Posterior vena cava (tissue), 2 donors: ENCODE results near the gene RNF17. TPM values are rescaled to one million over a fixed set of nuclear protein-coding genes. Genes with fewer than 3 reads are reported as not detected.
"Not testable (repeated sequence)": the region's sequence is repeated elsewhere in the genome, so short reads cannot be mapped to it uniquely, and the experiment has no call there.

Experiments
- DNase-seq: peaks from one replicate; pipeline ENCODE4 v3.0.0-alpha.2; 2020; ENCODE audit warnings: low spot score
- intact Hi-C, 2 donors: fragments of 100-400 bp; cut with DNase I; formaldehyde crosslinking; loops; one replicate each; pipeline versions ENCODE4 v1.14.1 to v1.14.2; 2022 to 2023
- total RNA-seq, 2 donors: library from RNA; stranded (reverse); fragmentation: NEBNext Ultra II Directional; extraction: Animal tissue kit (Norgen Biotek cat#: 25700); gene quantifications; one replicate each; pipeline ENCODE4 v1.2.1, GENCODE V29; 2021
- donor health status: DM: yes; HTN: yes; CAD: no.
- donor health status: DM: yes; HTN: yes; CAD: no.

RNF17 gene
- total RNA-seq, 2 donors from 2014 or later = 0.14 TPM; not detected in 1

GRCh38 chr13:24834902-24835510, 71.0 kb downstream of the RNF17 start:
- no peak for DNase-seq
- intact Hi-C loops = no loop called here

- DNase-seq, intact Hi-C loops: not testable (repeated sequence)
Observed at GRCh38 chr13:24837528-24837927, 73.6 kb downstream of the RNF17 start.

- intact Hi-C loops = loop anchor here in 1 of 2 donors (1.0 kb wide), 1 partner anchor 10 kb away; no protein-coding TSS in a partner anchor
- DNase-seq = no peak
Observed at GRCh38 chr13:24842549-24843274, 78.7 kb downstream of the RNF17 start.

GRCh38 chr13:24851546-24851945, 87.6 kb downstream of the RNF17 start:
- intact Hi-C loops = no loop called here
- no peak for DNase-seq

- DNase-seq = no peak
- intact Hi-C loops = no loop called here
Observed at GRCh38 chr13:24854311-24854710, 90.3 kb downstream of the RNF17 start.

GRCh38 chr13:24858953-24859352, 95.0 kb downstream of the RNF17 start:
- intact Hi-C loops = no loop called here

GRCh38 chr13:24860770-24861169, 96.8 kb downstream of the RNF17 start:
- intact Hi-C loops = no loop called here
- no peak for DNase-seq

More at GRCh38 chr13:24858953-24859352, 95.0 kb downstream of the RNF17 start:
- no peak for DNase-seq

GRCh38 chr13:24861617-24862362, 97.8 kb downstream of the RNF17 start:
- intact Hi-C loops = no loop called here

GRCh38 chr13:24863748-24864540, 100.0 kb downstream of the RNF17 start:
- intact Hi-C loops = no loop called here
- DNase-seq = no peak

More at GRCh38 chr13:24861617-24862362, 97.8 kb downstream of the RNF17 start:
- no peak for DNase-seq

- DNase-seq = no peak
- intact Hi-C loops = no loop called here
Observed at GRCh38 chr13:24864579-24864978, 100.6 kb downstream of the RNF17 start.

- intact Hi-C loops = no loop called here
- no peak for DNase-seq
Observed at GRCh38 chr13:24865163-24865953, 101.4 kb downstream of the RNF17 start.

- intact Hi-C loops = no loop called here
- DNase-seq = no peak
Observed at GRCh38 chr13:24866488-24866887, 102.5 kb downstream of the RNF17 start.

GRCh38 chr13:24868874-24869273, 104.9 kb downstream of the RNF17 start:
- intact Hi-C loops = no loop called here
- no peak for DNase-seq

- DNase-seq = no peak
- intact Hi-C loops = no loop called here
Observed at GRCh38 chr13:24870380-24870760, 106.4 kb downstream of the RNF17 start.

- no peak for DNase-seq
- intact Hi-C loops = loop anchor here in 1 of 2 donors (5.0 kb wide), 1 partner anchor 1847 kb away; no protein-coding TSS in a partner anchor
Observed at GRCh38 chr13:24875566-24875965, 111.6 kb downstream of the RNF17 start.

GRCh38 chr13:24877531-24877930, 113.6 kb downstream of the RNF17 start:
- DNase-seq = no peak
- intact Hi-C loops = loop anchor here in 1 of 2 donors (5.0 kb wide), 1 partner anchor 1845 kb away; no protein-coding TSS in a partner anchor

- intact Hi-C loops = loop anchor here in 1 of 2 donors (5.0 kb wide), 1 partner anchor 1844 kb away; no protein-coding TSS in a partner anchor
- no peak for DNase-seq
Observed at GRCh38 chr13:24878340-24878739, 114.4 kb downstream of the RNF17 start.

- DNase-seq = no peak
- intact Hi-C loops = no loop called here
Observed at GRCh38 chr13:24882665-24883064, 118.7 kb downstream of the RNF17 start.
